GM18502 (cell line): ENCODE data around the gene C14orf180.

Experiments used
- ATAC-seq: cut with Tn5 transposase; IDR thresholded peaks from one replicate; pipeline ENCODE4 v1.9.1; 2021; ENCODE audit warnings: mild to moderate bottlenecking; ENCODE audit not compliant: unreplicated experiment, poor library complexity

C14orf180 gene

DNA sequence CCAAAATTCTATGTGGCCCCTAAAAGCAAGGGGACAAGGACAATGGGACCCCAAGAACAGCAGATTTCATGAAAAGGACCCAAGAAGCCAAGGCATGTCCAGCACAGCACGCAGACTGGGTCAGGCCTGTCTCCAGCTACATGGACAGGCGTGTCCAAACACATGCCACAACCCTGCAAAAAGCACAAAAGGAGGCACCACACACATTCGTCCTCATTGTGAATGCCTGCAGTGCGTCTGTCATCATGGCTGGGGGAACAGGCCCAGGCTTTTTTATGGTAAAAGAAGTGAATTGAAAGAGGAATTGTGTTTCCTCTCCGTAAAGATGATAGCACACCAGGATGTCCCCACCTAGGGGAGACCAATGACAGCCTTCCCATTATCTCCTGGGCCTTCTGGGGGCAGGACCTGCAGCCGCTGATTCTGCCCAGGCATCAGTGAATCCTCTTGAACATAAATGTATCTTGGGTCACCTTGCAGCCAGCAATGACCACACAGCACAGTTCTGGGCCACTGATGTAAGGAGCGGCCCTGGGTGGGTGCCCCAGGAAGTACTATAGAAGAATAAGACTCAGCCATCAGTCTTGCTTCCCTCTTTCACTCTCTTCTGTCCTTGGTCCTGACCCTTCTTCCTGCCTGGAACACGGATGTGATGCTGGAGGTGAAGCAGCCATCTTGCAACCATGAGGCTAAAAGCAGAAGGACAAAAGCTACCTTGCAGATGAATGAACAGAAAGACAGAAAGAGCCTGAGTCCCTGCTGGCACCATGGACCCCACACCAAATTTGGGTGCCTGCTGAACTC lies 29.8 kb upstream of the C14orf180 start:
- no peak for ATAC-seq

DNA sequence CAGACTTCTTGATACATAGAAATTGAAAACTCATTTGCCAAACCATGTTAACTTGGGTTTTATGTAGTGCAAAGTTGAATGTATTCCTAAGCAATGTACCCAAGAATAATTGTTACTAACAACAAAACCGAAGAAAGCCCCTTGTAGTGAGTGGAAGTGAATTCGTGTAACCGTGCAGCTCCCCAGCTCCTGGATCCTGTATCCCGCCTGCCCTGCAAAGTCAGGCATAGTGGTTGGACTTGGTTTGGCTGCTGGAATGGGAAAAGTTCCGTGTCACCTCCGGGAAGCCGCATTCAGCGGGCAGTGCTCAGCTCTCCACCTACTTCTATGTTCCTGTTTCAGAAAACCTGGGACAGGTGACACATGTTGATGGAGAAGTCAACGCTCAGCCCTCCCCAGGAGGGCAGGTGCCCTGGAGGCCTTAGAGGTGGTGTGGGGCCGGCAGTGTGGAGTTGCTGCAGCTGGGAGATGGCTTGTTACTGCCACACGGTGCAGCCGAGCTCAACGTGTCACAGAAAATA lies 29.2 kb upstream of the C14orf180 start:
- no peak for ATAC-seq

DNA sequence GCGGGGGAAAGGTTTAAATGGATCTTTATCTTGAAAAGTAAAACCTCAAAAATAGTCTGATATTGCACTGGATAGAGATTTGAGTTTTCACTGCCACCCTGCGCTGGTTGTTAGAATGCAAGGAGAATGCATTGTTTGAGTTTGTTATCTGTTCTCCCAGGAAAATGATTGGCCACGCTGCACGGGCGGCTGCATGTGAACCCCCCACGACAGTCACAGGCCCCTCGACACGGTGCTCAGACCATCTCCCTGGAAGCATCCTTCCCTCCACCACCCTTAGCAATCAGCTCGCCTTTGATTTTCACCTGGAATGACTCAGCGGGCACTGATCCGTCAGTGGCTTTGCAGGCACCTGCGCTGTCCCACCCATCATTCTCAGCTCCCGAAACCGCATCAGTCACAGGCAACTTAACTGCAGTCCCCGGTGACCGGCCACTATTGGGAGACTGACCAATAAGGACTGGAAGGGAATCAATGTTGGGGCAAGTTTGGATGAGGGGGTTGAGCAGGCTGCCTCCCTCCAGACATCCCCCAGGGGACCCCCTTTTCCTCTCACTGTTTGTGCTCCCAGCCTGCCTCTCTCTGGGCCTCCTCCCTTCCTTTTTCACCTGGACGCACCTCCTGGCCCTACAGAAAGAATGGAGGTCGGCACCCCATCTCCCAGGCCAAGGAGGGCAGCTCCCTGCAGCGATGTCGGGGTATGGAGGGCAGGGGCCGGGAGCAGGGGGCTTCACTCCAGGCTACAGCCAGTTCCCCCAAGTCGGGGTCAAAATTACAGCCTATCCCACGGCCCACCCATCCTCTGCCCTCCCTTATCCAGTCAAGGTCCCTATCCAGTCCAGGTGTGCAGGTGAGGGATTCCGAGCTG lies 28.5 kb upstream of the C14orf180 start:
- no peak for ATAC-seq

DNA sequence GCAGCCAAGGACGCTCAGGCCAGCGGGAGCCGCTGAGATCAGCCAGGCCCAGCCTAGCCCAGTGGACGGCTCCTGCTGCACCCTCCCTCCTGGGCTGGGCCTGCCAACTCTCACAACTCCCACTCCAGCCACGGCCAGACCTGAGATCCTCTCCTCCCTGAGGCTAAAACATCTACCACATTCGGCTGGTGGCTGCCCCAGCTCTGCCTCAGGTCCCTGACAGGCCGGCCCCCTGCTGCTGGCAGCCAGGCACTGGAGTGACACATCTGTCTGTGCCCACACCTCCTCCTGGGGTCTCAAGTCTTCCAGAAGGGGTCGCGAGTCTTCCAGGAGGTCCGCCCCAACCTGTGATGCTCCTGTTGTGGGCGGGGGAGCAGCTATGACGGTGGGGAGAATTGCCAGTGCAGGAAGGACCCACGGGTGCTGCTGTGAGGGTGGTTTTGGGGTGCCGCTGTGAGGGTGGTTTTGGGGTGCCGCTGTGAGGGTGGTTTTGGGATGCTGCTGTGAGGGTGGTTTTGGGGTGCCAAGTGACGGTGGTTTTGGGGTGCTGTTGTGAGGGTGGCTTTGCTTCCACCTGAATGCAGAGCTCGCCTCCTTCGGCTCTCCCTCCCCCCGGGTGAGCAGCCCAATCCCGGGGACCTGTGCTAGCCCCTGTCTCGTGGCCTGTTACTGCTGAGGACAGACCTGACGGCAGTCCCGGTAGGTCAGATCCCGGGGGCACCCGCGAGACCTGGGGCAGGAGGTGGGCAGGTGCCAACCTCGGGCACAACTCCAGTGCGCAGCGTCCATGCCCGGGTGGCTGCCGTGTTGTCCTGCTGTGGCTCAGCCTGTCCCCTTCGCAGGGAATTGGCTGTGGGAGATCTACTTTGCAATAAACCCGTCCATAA lies 27.5 kb upstream of the C14orf180 start:
- no peak for ATAC-seq

DNA sequence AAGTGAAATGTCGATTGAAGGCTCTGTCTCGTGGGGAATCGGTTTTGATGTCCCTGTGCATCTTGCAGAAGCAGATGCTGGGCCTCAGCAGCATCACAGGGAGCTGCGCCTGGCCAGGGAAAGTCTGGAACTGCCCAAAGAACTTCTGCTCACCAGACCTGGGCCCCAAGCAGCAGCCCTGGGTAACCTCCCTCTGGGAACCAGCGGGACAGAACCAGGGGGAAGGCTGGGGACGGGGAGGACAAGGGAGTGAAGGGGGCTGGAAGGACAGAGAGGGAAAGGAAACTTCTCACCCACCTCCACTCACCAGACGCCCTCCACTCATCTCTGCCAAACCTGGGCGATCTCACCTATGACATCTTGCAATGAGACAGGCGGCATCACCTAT lies 26.8 kb upstream of the C14orf180 start:
- no peak for ATAC-seq

DNA sequence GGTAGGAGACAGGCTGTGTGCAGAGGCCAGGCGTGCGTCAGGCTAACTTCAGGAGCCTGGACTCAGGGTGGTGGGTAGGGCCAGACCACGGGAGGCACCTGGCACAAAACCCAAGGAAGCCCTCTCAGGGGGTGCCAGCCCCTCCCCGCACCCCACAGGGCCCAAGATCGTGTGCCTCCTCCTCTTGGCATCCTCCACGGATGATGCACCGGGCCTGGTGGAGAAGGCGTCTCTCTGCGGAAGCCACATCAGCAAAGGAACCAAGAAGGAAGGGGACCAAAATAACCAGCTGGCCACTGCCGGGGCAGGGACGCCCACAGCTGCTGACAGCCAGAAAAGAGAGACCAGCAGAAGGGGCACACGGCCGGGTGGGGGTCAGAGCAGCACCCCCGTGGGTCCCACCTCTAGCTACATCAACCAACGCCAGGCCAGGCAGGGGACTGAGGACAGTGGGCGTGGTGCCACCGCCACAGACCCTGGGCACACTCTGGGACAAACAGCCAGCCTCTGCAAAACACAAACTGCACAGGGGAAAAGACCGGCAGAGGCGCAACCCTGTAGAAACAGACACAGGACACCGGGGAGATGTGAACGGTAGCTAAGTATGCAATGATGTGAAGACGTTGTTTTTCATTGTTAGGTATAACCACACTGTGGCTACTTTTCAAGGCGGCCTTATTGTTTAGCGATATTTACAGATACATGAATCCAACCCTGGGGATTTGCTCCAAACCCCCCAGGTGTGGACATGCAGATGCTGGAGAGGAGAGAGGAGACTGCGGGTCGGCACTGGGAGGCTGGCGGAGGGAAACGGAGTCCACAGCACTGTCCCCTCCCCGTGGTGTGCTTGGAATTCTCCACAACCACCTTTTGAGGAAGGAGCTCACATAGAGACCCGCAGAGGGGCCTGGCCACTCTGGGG lies 26.1 kb upstream of the C14orf180 start:
- ATAC-seq = no peak

DNA sequence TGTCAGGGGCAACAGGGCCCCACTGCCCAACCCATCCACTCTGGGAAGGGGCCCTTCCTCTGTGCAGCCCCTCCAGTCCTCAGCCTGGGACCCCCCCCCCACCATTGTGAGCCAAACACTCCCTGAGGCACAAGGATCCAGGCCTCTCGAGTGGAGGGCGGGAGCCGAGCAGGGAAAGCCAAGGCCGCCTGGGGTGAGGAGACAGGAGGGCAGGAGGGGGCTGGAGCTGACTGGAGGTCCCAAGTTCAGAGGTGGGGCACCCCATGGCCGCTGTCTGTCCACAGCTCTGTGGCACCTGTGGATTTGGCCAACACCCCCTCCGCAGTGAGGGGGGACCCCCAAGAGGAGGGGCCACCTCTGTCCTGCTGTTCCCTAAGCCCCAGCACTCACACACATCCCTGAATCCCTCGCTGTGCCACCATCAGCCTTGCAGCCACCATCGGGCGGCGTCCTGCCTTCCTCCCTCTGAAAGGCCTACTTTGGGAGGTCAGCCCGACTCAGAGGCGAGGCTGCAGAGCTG lies 25.4 kb upstream of the C14orf180 start:
- no peak for ATAC-seq

DNA sequence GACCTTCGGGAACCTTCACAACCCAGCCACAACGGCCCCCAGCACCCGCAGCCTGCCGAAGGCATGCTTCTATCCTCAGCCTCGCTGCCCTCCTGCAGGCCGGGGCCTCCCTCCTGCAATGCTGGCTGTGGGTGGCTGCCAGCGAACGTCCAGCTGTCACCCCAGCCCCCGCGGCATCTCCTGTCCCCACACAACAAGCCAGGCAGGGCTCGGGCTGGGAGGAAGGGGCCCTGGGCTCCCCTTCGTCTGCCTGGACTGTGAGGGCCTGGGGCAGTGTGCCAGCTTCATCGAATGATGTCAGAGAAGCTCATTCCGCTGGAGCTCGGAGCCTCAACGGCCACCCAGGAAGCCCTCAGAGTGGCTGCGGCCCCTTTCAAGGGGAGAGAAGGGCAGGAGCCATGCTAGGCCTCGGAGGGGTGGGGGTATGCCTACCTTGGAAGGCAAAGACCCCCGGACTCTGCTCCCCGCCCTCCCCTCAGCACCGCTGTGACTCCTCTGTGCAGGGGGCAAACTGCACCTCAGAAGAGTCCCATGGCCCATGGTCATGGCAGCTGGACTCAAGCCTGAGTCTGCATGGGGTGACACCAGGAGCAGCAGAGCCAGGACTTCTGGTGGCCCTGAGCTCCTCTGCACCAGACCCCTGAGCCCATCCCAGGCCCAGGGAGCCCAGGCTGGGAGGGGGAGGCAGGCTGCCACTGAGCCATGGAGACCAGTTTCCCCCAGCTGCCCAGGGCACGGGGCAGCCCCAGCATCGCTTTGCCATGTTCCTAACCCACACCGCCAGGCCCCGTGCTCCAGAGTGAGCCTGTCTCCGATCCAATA lies 24.7 kb upstream of the C14orf180 start:
- ATAC-seq = no peak

DNA sequence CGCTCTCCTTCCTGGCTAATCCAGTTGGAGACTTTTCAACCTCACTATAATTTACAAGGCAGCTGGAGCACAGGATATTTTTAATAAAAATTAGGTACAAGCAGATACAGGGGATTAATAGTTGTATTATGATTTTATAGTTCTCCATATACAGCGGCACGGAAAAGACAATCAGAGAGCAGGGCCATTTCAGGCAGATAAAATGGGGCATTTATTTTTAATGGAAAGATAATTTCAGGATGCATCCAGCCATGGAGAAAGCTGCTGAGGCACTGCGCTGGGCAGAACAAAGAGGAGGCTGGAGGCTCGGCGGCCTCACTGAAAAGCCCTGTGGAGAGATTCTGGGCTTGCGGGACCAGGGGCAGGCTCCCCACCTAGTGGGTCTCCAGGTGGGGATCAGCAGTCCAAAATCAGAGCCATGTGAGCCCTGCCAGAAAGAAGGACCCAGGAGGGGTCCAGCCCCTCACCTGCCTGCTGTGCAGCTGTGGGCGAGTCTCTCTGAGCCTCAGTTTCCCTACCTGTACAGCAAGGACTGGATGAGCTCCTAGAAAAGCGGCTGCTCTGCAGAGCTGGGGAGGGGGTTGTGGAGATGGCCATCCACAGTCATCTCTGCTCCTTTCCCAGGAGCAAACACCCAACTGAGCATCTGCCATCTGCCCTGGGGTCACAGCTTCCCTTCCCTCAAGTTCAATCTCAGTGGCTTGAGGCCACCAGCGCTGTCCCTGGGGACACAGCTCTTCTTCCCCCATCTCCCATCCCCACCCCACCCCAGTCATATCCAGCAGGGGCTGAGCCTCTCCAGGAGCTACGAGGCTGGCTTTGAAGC lies 23.9 kb upstream of the C14orf180 start:
- no peak for ATAC-seq

DNA sequence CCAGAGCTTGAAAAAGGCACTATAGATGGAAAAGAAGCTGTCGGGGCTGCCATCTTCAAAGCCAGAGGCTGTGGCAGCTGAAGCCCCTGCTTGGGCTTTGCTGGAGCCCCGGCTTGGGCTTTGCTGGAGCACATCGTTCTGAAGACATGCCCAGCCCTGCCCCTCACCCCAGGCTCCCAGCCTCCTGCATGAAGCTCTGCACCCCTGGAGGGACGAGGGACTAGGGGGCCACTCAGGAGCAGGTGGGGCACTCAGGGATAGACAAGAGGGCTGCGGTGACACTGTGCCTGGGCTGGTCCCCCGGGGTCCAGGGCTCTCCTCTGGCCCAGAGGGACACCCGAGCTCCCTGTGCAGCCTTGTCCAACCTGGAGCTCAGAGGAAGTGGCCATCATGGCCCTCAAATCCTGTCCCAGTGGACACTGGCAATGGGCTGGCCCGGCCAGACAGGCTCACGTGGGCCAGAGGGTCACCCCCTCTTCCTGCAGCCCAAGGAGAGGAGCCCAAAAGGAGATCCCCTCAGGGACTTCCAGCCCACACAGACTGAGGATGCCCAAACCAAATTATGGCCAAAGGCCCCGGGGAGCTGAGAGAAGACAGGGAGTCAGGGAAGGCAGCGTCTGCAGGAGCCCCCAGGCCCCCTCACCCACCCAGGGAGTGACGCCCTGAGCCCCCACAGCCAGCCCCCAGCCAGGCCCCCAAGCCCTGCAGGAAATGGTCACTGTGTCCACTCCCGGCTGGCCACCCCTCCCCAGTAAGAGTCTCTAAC lies 23.1 kb upstream of the C14orf180 start:
- ATAC-seq = no peak

DNA sequence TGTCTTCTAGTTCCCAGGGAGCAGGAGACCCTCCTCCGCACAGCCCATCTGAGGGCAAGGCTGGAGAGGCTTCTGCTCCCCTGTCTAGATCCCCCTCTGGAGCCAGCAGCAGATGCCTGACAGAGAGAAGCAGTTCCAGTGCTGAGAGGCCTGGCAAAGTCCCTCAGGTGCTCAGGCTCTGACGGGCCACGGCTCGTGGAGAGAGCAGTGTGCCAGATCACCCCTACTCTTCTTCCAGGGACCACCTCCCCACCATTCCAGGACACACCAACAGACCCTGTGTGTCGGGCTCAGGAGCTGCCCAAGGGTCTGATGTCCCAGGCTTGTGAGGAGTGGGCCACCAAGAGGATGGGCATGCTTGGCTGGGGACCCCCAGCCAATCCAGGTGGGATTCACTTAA lies 22.5 kb upstream of the C14orf180 start:
- no peak for ATAC-seq

DNA sequence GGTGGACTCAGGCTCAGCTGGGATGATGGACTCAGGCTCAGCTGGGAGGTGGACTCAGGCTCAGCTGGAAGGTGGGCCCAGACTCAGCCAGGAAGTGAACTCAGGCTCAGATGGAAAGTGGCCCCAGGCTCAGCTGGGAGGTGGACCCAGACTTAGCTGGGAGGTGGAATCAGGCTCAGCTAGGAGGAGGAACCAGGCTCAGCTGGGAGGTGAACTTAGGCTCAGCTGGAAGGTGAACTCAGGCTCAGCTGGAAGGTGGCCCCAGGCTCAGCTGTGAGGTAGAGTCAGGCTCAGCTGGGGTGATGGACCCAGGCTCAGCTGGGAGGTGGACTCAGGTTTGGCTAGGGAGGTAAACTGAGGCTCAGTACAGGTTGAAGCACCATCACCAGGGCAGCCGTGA lies 21.8 kb upstream of the C14orf180 start:
- ATAC-seq = no peak

DNA sequence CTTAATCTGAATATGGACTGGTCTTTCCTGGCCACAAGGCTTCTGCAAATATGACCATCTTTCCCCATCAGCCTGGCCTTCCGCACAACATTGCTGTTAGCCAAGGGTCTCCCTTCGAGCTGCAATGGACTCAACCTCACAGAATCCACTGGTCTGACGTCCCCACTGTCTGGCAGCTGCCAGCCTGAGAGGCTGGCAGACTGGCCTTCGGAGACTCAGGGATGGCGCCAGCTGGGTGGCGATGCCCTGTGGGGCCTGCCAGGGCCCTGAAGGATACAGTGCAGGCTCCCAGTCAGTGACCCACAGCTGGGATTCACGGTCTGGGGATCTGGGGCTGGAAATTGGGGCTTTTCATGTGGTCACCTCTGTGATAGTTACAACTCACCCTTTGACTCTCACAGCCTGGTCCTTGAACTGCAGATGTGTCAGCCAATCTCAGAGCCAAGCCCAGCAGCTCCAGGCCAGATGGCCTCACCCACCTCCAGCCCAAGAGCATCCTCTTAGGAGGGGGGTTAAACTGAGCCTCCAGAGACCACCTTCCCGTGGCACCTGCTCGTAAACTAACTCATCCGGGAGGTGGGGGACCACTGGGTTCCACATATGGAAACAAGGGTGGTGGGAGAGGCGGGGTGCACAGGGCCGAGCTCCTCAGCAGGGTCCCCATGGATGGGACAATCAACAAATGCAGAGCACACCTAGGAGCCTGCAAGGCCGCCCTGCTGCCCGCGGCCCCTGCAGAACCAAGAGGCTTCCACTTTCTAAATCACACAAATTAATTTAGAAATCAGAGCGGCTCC lies 21.1 kb upstream of the C14orf180 start:
- ATAC-seq = no peak

DNA sequence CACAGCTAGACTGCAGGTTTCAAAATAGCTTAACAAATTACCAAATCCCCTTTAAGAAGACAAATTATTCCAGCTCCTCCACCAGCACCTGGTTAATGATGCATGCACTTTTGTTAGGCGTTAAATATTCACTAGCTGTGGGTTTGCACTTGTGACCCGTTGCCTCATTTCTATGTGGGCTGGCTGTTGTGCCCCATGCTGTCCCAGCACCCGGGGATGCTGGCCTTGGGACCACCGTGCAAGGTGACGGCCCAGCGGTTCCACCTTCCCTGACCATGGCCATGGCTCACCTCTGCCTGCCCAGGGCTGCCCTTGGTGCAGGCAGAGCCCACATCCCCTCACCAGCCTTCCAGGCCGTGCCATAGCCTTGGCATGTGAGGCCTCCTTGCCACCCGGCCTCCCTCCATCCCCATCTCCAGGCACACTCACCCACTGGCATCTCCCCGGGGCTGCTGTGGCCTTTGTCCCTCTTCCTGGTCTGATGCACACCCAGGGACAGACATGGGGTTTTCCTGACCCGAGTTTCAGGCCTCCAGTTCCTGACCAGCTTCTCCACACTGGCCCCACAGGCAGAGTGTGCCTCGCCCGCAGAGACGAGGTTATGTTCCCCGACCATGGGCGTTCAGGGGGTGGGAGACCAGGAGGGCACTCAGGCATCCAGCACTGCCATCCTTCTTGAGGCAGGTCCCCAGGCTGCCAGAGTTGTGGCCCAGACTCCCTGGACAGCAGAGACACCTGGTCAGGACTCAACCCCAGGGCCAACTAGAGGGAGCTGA lies 20.3 kb upstream of the C14orf180 start:
- no peak for ATAC-seq
